Effector CD8-positive, alpha-beta T cell (primary cell): Measurements from ENCODE around the gene HLA-DRB5.
"Not testable (repeated sequence)": the region's sequence is repeated elsewhere in the genome, so short reads cannot be mapped to it uniquely, and the experiment has no call there.

Source experiments
- DNase-seq: peaks from one replicate; lab custom pipeline; 2025; lab: John Stamatoyannopoulos, UW

The HLA-DRB5 gene

GRCh38 chr6:32517654-32518445 is 12.2 kb downstream of the HLA-DRB5 start:
- DNase-seq: no peak

- DNase-seq: no peak
Observed at GRCh38 chr6:32501016-32501415, 29.1 kb downstream of the HLA-DRB5 start.

- no peak for DNase-seq
Observed at GRCh38 chr6:32492351-32492750, 37.7 kb downstream of the HLA-DRB5 start.

DNA sequence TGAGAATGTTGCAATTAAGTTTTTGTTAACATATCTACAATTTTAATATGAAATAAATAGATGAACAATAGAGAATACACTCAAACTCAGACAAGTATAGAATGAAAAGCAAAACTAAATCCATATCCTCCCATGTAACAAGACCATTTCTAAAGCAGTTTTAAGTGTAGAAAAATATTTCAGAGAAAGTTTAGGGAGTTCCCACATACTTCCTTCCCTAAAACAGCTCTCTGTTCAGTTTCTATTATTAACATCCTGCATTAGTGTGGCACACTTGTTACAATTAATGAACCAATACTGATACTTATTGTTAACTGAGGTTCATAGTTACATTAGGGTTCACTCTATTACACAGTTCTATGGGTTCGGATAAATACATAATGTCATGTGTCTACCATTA is 38.4 kb downstream of the HLA-DRB5 start:
- no peak for DNase-seq

DNA sequence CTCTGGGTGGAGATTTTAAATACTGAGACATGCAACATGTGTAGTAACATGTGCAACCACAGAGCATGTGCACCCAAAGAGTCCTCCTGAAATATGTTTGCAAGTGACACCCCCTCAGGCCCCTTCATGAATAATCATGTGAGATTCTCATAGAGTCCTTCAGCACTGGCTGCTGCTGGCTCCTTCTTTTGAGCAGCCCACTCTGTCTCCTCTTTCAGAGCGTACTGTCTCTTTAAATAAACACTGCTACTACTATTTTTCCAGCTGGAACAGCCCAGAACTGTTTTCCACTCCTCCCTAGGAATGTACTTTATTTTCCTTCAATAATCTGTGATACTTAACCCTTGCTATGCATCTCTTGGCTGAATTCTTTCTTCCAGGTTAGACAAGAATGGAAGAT is 42.0 kb downstream of the HLA-DRB5 start:
- DNase-seq: no peak

- DNase-seq: no peak
Observed at GRCh38 chr6:32484614-32484998, 45.5 kb downstream of the HLA-DRB5 start.

- no peak for DNase-seq
Observed at GRCh38 chr6:32483968-32484613, 46.0 kb downstream of the HLA-DRB5 start.

DNA sequence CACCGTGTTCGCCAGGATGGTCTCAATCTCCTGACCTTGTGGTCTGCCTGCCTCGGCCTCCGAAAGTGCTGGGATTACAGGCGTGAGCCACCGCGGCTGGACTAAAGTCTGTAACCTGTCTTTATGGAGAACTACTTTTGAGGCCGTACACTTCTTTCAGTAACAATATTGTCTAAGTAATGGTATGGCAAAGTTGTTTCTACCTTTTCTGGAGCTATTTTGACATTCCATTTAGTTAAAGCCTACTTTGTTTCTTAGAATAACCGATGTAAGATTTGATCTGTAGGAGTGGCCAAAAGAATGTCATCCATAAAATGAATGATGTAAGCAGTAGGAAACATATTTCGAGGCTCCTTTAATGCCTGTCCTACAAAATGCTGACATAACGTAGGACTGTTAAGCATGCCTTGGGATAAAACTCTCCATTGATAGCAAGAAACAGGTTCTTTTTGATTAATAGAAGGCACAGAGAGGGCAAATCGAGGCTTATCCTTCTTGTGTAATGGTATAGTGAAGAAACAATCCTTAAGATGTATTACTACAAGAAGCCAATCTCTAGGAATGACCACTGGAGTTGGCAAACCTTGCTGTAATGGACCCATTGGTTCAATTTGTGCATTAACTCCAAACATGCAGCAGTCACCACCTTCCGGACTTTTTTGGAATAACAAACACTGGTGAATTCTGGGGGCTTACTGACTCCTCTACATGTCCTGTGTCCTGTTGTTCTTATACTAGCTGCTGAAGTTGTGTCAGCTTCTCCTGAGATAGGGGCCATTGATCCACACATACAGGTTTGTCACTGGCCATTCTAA is 54.5 kb downstream of the HLA-DRB5 start:
- no peak for DNase-seq

DNA sequence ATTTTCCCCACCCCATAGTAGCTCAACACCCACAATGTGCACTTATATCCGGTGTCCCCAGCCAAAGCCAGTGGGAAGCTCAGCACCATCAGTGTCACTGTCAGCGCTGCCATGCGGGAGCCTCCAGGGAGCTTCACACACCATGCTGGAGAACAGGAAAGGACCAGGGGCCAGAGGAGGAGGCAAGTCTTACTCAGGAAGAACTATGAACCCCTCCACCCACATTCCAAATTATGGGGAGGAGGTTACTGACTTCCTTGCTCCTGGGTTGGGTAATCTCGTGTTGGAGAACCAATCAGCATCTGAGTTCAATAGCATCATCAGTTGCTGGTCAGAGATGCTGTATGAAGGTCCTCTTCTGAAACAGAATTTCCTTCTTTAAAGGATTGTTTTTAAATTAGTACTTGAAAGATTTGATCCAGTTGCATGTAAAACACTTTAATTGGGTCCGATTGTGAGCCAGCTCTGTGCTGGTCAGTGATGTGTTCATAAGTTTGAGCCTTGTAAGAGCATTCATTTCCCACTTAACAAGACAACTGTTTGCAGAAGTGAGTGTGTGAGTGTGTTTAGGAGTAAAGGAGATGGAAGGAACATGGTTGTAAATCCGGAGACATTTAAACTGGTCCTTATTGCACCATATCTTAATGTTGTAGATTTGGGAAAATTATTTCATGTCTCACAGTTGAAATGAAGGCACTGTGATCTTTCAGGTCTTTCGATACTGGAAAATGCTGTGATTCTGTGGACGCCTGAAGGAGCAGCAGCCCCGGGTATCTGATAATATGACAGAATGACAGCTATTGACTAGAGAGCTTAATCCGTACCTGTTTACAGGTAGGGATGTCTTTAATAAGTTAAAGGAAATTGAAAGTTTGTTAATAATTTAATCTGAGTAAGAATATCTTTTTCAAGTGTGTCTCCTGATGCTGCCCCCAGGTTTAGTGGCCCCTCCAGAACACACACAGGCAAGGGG is 56.4 kb downstream of the HLA-DRB5 start:
- not testable (repeated sequence) for DNase-seq

DNA sequence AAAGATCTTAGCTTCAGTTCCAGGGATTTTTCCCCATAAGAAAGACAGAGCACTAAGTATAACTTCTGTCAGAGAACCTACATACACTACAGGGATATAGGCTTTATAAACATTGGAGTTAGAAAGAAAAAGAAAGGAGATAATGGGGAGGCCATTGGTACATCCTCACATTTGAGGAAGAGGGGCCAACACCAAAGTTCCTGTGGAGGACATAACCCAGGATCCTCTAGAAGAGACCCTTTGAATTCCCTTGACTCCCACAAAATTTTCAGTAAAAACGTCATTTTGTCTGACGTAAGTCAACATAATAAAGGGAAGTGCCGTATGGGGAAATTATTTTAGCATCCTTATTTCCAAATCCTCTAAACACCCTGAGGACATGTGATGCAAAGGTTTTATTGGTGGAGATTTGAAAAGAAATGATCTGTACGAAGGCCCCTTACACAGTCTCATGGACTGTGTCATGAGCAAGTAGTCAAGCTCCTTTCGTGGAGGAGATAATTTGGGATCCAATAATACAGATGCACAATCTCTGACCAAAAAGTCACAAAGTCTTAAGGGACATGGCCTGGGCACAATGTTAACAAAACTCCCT is 57.2 kb downstream of the HLA-DRB5 start:
- no peak for DNase-seq

GRCh38 chr6:32467743-32468503 is 62.2 kb downstream of the HLA-DRB5 start:
- DNase-seq: not testable (repeated sequence)
